ENCODE data around the gene PDE9A.

Gene PDE9A

DNA sequence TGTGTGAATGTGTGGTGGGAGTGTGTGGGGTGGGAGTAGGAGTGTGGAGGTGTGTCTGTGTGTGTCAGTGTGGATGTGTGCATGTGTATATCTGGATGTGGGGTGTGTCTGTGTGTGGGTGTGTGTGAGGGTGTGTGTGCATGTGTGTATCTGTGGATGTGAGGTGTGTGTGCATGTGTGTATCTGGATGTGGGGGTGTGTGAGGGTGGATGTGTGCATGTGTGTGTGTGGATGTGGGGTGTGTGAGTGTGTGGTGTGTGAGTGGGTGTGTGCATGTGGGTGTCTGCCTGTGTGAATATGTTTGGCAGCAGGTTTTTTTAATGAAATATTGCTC lies 106.1 kb downstream of the PDE9A start:
- no peak for DNase-seq

DNA sequence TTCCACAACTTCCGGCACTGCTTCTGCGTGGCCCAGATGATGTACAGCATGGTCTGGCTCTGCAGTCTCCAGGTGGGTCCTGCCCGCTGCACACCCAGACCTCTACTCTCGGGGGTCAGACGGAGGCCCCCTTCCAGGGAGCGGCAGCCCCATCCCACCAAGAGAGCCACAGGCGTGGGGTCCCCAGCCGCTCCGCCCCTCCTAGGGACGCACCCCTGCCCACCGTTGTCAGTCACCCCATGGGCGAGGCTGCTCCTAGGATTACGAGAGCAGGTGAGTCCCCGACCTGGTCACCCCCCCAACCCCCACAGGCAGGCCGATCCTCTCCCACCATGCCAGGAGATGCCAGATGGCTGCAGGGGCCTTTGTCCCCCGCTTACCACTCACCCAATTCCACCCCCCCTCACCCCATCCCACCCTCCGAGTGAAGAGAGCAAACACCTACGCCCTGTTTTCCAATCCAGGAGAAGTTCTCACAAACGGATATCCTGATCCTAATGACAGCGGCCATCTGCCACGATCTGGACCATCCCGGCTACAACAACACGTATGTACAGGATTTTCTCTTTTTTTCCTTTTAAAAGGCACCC lies 107.0 kb downstream of the PDE9A start:
- DNase-seq, result no peak

DNA sequence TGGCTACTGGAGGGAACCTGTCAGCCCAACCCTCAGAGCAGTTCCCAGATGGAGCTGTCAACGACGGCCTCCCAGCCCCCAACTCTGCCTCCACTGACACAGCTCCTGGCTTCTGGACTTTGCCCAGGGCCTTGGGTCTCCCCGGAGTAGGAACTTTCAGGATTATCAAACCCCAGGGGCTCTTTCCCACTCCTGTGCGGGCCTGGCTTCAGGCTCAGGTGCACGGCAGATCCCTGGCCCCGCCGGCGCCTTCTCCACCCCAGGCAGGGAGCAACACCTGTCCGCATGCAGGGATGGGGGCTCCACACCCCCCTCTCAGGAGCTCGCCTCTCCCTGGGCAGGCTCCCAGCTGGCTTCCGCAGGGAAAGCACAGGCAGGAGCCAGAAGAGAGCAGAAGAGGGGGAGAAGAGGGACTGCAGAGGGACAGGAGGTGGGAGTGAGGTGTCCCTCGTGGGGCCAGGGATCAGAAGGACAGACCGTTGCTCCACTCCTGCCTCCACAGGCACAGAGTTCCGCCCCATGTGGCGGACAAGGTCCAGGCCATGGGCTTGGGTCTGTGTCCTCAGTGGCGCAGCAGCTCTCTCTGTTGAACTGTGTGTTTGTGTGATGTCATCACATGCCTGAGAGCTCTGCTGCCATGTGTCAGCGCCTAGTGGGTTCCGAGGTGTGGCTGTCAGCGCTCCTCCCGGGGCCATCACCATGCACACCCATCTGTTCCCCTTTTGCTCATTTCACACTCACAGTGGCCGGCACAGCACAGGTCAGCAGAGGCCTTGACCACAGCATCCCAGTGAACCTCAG lies 107.7 kb downstream of the PDE9A start:
- DNase-seq, result peak in 3 of 4 experiments; percentile 9 to 30 (median 11)

DNA sequence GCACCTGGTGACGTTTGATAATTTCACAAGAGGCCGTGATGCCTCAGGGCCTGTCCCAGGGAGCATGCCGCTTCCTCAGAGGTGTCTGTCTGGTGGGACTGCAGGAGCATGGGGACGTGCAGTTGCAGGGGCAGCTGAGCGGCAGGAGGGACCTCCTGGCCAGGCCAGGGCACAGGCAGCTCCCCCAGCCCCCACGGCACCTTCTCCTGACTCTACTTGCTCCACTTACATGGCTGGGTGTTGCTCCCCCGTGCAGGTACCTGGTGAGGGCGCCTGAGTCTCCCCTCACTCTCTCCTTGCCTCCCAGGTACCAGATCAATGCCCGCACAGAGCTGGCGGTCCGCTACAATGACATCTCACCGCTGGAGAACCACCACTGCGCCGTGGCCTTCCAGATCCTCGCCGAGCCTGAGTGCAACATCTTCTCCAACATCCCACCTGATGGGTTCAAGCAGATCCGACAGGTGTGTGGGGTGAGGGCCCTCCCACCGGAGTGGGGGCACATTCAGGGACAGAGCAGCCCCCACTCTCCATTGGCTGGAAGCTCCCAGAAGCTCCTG lies 108.4 kb downstream of the PDE9A start:
- no peak for DNase-seq

- peak; percentile 85 to 94 (median 92) for DNase-seq
Measured at GRCh38 chr21:42763581-42764442, 110.4 kb downstream of the PDE9A start.

DNA sequence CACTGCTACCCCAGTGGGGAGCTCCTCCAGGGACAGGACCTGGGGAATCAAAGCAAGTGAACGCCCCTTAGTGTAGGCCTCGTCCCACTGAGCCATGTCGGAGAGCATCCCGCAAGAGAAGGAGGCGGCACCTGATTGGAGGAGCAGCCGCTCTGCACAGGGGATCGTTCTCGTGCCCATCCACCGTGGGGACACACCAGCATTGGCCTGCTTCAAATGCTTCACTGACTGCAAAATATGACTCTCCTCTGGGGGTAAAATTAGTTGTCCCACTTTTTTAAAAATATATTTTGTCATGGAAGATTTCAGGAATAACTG lies 111.0 kb downstream of the PDE9A start:
- DNase-seq, result no peak

- DNase-seq, result no peak
Measured at GRCh38 chr21:42764883-42765282, 111.5 kb downstream of the PDE9A start.

GRCh38 chr21:42765656-42766055 lies 112.2 kb downstream of the PDE9A start:
- no peak for DNase-seq

GRCh38 chr21:42766739-42767560 lies 113.5 kb downstream of the PDE9A start:
- DNase-seq, result no peak

DNA sequence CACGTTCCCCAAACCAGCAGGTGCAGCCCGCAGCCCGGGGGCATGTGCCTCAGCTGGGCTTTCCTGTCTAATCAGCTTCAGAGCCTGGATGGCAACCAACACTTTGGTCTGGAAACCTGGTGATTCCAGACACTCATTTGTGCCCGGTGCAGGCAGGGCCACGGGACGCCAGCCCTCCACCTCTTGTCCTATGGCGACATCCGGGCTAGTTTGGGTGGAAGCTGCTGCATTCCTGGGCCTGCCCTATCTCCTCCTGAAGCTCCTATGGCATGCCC lies 114.1 kb downstream of the PDE9A start:
- no peak for DNase-seq

DNA sequence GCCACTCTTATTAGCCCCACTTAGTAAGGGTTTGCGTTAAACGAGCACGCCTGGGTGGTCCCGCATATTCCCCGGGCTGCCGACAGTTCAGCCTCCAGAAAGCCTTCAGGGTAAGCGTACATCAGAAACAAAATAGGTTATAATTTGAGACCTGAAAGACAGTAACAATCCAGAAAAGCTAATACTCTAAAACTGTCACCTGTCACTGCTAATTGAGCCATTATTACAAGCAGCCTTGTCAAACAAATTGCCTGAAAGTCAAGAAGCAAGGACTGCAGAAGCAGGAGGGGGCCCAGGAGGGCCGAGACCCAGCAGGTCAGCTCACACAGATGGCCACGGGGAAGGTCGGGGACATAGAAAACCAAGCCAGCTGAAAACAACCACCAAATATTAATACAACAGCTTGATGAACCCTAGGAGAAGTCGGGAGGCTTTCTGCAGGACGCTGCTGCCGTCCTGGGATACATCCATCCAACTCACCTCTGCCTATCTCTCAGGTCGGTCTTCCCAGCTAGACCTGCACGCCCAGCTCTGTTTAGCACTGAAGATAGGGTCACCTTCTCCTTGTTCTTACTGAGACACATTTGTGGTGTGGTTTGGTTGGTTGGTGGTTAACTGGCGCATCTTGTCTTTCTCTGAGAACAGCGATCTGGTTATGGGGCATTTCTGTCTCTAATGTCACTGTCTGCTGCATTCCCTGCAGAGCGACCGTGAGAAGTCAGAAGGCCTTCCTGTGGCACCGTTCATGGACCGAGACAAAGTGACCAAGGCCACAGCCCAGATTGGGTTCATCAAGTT lies 115.1 kb downstream of the PDE9A start:
- no peak for DNase-seq

- DNase-seq, result no peak
Measured at GRCh38 chr21:42769183-42769819, 115.9 kb downstream of the PDE9A start.

DNA sequence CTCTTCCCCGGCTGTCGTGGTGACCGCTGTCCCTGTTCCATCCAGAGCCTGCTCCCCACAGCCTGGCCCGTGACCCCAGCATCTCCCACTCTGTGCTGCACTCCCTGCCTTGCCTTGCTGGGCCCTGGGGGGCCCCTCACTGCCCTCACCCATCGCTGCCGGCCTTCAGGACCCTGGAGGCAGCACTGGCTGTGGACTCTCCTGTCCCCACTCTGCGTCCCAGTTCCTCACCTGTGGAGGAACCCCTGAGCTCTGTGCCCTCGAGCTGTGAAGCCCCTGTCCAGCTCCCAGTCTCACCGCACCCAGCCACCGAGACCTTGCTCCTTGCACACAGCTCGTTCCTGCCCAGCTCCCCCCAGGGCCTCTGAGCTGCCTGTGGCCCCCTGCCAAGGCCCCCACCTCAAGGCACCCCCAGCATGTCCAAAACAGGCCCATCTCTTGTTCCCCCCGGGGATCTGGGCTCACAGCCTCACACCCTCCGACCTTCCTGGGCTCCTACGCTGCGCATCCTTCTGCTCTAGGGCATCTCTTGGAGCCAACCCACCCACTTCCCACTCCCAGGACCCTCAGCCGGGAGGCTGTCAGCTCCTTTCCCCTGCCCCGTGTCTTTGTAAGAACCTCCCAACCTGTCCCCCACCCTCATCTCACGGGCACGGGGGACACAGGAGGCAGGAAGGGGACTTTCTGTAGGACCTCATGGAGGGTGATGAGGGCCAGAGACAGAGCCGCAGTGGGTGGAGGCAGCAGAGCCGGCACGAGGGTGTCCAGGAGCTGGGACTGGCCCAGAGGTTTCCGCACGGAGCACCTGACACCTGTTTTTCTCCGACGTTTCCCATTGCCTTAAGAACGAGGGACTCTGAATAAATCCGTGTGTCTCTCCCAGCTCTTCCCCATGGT lies 116.6 kb downstream of the PDE9A start:
- no peak for DNase-seq

GRCh38 chr21:42770717-42771502 lies 117.5 kb downstream of the PDE9A start:
- no peak for DNase-seq

- DNase-seq, result no peak
Measured at GRCh38 chr21:42771503-42771805, 118.0 kb downstream of the PDE9A start.

- DNase-seq, result no peak
Measured at GRCh38 chr21:42775123-42775522, 121.7 kb downstream of the PDE9A start.

- no peak for DNase-seq
Measured at GRCh38 chr21:42775891-42776290, 122.5 kb downstream of the PDE9A start.

GRCh38 chr21:42777064-42777756 lies 123.8 kb downstream of the PDE9A start:
- no peak for DNase-seq

DNA sequence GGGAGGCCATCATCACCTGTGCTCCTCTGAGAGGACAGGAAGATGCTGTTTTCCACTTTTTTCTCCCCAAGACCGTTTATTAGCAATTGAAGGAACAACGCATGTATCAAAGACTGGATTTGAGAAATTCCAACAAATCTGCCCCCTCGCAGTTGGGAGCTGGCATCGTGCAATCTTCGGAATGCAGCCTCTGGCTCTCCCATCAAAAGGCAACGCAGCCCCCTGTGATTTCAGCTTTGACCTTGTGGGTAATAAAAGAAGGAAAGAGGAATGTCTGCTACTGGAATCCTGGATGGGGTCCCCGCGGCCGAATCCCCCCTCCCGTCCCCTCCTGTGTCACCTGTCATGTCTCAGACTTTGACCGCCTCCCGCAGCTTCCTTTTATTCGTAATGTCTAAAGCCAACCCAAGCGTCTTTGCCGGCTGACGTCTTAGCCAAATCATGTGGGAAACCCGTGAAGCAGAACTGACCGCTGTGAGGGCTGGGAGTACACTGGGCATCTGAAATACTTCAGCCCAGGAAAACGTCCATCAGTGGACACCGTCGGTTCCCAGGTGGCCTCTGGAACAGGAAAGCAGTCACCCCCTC lies 124.4 kb downstream of the PDE9A start:
- DNase-seq, result peak; percentile 24 to 71 (median 53)

All from suppressor macrophage (primary cell).